H1 (cell line): ENCODE data around the gene SH3RF2. TPM values are rescaled to one million over a fixed set of nuclear protein-coding genes. Genes with fewer than 3 reads are reported as not detected.

Experiments used
- E2F6 ChIP-seq: IDR thresholded peaks from 2 replicates; pipeline ENCODE4 v1.6.1; 2012; ENCODE audit warnings: inconsistent platforms
- EP300 ChIP-seq, 2 experiments: IDR thresholded peaks; 1 replicate in 1 of 2; 2 replicates in 1 of 2; pipeline ENCODE4 v1.6.1; 2011 to 2012; ENCODE audit warnings: low read depth in 2 of 2, low read length in 2 of 2, mild to moderate bottlenecking in 2 of 2, borderline replicate concordance in 1 of 2, inconsistent platforms in 1 of 2, moderate library complexity in 1 of 2
- EZH2 ChIP-seq: fragments of 200-600 bp; sonication (generic); IDR thresholded peaks from 2 replicates; pipeline ENCODE4 v1.7.1; 2012; ENCODE audit warnings: low read depth, mild to moderate bottlenecking, moderate library complexity, low read length, inconsistent platforms; ENCODE audit not compliant: severe bottlenecking
- FOSL1 ChIP-seq: IDR thresholded peaks from 2 replicates; pipeline ENCODE4 v1.6.1; 2011; ENCODE audit warnings: mild to moderate bottlenecking, low read depth, low read length, moderate library complexity; ENCODE audit not compliant: insufficient read depth
- KDM4A ChIP-seq: IDR thresholded peaks from one replicate; pipeline ENCODE4 v1.7.1; 2012; ENCODE audit warnings: low read depth, mild to moderate bottlenecking, moderate library complexity, low read length, inconsistent platforms; ENCODE audit not compliant: severe bottlenecking
- TCF12 ChIP-seq: IDR thresholded peaks from 2 replicates; pipeline ENCODE4 v1.6.1; 2011; ENCODE audit warnings: low read depth, mild to moderate bottlenecking, low read length
- polyA plus RNA-seq, 7 experiments: library from polyadenylated mRNA; depleted of rRNA in 3 of 7; stranded (reverse) in 5 of 7; unstranded in 2 of 7; fragments of >200 nt in 5 of 7; fragments of 200-250 nt in 2 of 7; gene quantifications; 1 replicate in 5 of 7; 2 replicates in 1 of 7; 4 replicates in 1 of 7; pipeline versions ENCODE4 v1.2.1 to v1.2.3, GENCODE V29; 2011 to 2013; ENCODE audit warnings: missing spikeins in 2 of 7, mixed read lengths in 2 of 7
- total RNA-seq: library from RNA; stranded (reverse); fragmentation: NEBNext Ultra II Directional; extraction: Animal tissue kit (Norgen Biotek cat#: 25700); gene quantifications from 2 replicates; pipeline ENCODE4 v1.2.1, GENCODE V29; 2021

Gene SH3RF2
- total and polyA plus RNA-seq, 2 of the 8 experiments (the other 6 are each of a cell fraction or from before 2014, with no cell fraction given), result 0.80 to 0.95 TPM

GRCh38 chr5:145996135-145996534 lies 59.8 kb downstream of the SH3RF2 start (continued):
- no peak for TF ChIP-seq TCF12
- TF ChIP-seq E2F6, result no peak
- no peak for TF ChIP-seq KDM4A
- no peak for TF ChIP-seq EP300 (IDR thresholded peaks at IDR 0.05; ENCODE audit: borderline replicate concordance in 1 of 2, low read depth in 2 of 2, low read length in 2 of 2)
- TF ChIP-seq EZH2, result no peak
- no peak for TF ChIP-seq FOSL1
- TF ChIP-seq, all 59 proteins: peak for 0
